ENCODE measurements around the gene COX14.

Gene COX14

DNA sequence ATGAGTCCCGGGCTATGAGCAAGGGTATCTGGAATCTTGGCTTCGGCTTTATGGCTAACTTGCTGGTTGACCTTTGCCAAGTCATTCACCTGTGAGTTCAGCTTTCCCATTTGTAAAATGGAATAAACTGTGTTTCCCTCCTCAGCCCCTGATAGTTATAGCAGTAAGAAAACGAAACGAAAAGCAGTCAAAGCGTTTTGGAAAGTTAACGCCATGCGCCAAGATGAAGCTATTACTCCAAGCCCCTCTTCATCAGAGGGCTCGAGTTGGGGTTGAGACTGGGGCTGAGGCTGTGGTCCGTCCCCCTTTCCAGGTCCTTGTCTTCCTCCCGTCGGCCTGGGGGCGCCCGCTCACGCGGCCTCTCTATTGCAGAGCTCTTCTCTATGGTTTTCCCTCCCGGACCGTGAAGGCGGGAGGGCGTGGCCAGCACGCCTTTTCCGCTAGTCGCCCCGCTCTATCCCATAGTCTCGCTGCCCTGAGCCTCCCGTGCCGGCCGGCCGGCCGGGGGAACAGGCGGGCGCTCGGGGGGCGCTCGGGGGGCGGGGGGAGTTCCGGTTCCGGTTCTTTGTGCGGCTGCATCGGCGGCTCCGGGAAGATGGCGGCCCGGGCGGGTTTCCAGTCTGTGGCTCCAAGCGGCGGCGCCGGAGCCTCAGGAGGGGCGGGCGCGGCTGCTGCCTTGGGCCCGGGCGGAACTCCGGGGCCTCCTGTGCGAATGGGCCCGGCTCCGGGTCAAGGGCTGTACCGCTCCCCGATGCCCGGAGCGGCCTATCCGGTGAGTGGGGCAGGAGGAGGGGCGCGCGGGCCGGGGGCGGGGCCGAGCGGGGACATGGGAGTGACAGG lies 27.0 kb upstream of the COX14 start, which contains the start of gene SMARCD1:
Gene SMARCD1 (plus strand): TSS at position 568 of the 840 bp plus-strand sequence. CDS start 28 bp downstream, at position 596.
- DNase-seq (ENCODE audit: low read depth): peak; percentile 60
- peak within 1 kb of the TSS; percentile 74 for H3K4me3 ChIP-seq (ENCODE audit: control insufficient read depth, low read depth, low read length)
- TF ChIP-seq, protein P1, sequence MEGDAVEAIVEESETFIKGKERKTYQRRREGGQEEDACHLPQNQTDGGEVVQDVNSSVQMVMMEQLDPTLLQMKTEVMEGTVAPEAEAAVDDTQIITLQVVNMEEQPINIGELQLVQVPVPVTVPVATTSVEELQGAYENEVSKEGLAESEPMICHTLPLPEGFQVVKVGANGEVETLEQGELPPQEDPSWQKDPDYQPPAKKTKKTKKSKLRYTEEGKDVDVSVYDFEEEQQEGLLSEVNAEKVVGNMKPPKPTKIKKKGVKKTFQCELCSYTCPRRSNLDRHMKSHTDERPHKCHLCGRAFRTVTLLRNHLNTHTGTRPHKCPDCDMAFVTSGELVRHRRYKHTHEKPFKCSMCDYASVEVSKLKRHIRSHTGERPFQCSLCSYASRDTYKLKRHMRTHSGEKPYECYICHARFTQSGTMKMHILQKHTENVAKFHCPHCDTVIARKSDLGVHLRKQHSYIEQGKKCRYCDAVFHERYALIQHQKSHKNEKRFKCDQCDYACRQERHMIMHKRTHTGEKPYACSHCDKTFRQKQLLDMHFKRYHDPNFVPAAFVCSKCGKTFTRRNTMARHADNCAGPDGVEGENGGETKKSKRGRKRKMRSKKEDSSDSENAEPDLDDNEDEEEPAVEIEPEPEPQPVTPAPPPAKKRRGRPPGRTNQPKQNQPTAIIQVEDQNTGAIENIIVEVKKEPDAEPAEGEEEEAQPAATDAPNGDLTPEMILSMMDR (IDR thresholded peaks at IDR 0.05; ENCODE audit: control insufficient read depth, insufficient read depth, low read depth, low read length, missing control alignments): peak; percentile 54

DNA sequence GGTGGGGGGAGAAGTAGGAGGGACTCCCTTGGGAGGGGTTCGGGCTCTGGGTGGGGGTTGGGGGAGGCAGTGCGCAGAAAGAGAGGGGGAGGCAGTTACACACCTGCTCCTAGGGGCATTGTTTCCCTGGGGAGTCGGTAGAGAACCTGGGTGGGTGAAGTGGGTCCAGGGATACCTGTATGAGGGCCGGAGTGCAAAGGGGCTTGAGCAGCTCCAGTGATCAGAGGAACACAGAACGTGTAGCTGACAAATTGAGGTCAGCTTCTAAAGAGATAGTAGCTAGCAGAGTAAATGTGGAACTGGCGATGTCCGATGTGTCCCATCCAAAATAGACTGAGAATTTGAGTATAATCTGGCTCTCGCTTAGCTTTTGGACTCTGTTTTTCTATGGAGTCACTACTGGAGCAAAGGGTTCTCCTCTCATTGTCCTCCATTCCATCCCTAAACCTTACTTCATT lies 26.4 kb upstream of the COX14 start:
- TF ChIP-seq, protein P1 (IDR thresholded peaks at IDR 0.05; ENCODE audit: control insufficient read depth, insufficient read depth, low read depth, low read length, missing control alignments): no peak
- no peak for DNase-seq (ENCODE audit: low read depth)
- H3K4me3 ChIP-seq (ENCODE audit: control insufficient read depth, low read depth, low read length): peak overlapping the region; percentile 74

DNA sequence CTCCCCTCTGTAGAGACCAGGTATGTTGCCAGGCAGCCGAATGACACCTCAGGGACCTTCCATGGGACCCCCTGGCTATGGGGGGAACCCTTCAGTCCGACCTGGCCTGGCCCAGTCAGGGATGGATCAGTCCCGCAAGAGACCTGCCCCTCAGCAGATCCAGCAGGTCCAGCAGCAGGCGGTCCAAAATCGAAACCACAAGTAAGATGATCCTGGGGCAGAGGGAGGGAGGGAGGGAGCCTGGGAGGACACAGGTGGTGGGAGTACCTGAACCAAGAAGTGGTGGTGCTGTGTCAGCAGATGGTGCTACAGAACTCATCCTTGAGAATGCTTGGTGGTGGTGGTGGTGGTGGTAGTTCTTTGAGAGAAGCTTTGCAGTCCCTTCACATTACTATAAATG lies 25.9 kb upstream of the COX14 start:
- H3K4me3 ChIP-seq (ENCODE audit: control insufficient read depth, low read depth, low read length): peak overlapping the region; percentile 74
- TF ChIP-seq, protein P1 (IDR thresholded peaks at IDR 0.05; ENCODE audit: control insufficient read depth, insufficient read depth, low read depth, low read length, missing control alignments): no peak
- DNase-seq (ENCODE audit: low read depth): no peak

DNA sequence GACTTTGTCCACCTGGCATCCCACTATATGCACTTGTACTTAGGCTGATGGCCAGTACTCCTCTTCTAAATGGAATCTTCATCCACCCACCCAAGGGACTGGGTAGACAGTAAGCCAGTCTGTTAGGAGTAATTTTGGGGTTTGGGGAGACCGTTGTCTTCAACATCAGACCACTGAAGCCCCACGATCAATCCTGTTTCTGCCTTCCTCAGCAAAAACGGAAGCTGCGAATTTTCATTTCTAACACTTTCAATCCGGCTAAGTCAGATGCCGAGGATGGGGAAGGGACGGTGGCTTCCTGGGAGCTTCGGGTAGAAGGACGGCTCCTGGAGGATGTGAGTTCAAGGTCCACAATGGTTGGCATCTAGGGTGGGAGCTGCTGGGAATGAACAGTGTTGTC lies 24.9 kb upstream of the COX14 start:
- H3K4me3 ChIP-seq (ENCODE audit: control insufficient read depth, low read depth, low read length): no peak overlapping the region
- DNase-seq (ENCODE audit: low read depth): no peak
- TF ChIP-seq, protein P1 (IDR thresholded peaks at IDR 0.05; ENCODE audit: control insufficient read depth, insufficient read depth, low read depth, low read length, missing control alignments): no peak

DNA sequence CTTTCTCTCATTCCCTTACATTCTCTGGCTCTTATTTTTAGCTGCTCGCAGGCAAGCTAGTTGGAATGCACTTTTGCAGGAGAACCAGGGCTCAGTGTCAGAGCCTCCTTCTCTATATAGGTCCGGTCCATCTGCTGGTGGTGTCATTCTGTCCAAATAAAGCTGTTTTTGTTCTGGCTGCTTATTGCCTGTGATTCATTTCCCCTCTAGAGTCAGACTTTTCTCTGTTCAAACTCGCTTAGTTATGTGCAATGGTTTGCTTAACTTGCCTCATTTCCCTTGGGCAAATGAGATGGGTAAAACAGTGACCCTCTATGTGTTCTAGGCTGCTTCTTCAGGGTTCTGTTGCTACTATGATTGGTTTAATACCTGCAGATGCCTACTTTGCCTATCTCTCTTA lies 24.0 kb upstream of the COX14 start:
- TF ChIP-seq, protein P1 (IDR thresholded peaks at IDR 0.05; ENCODE audit: control insufficient read depth, insufficient read depth, low read depth, low read length, missing control alignments): no peak
- H3K4me3 ChIP-seq (ENCODE audit: control insufficient read depth, low read depth, low read length): no peak overlapping the region
- DNase-seq (ENCODE audit: low read depth): no peak

DNA sequence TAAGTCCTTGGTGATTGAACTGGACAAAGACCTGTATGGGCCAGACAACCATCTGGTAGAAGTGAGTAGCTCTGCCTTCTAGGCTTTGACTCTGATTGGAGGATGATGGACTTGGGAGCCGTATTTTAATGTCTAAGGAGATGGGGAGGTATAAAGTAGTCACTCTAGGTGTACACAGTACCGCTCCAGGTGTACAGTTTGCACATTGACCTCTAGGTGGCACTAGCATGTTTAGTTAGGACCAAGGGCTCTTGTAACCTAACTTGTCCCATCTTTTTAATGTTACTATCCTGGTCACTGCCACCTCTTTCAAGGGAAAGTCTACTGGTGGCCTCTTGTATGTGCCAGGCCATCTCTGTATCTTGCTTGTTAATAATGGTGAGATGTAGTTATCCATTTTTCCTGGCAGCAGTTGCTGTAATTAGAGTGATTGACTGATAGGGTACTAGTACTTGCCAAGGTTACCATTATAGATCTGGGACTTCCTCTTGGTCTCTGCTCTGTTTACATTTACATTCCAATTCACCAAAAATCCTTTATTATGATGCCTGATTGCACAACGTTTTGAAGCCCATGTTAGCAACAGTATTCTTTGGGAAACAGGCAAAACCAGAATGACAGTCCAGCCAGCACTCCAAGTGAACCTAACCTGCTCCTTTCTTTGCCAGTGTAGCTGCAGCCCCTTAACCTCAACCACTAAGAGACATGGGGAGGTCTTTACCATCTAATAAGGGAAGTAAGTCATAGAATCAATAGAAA lies 23.3 kb upstream of the COX14 start:
- TF ChIP-seq, protein P1 (IDR thresholded peaks at IDR 0.05; ENCODE audit: control insufficient read depth, insufficient read depth, low read depth, low read length, missing control alignments): peak; percentile 75
- no peak for DNase-seq (ENCODE audit: low read depth)
- no peak overlapping the region for H3K4me3 ChIP-seq (ENCODE audit: control insufficient read depth, low read depth, low read length)
